Measurements from ENCODE around the gene MCTP2. TPM values are rescaled to one million over a fixed set of nuclear protein-coding genes. Genes with fewer than 3 reads are reported as not detected.

The MCTP2 gene
- total RNA-seq, 2 donors from 2014 or later, result 25.4 to 46.3 TPM

DNA sequence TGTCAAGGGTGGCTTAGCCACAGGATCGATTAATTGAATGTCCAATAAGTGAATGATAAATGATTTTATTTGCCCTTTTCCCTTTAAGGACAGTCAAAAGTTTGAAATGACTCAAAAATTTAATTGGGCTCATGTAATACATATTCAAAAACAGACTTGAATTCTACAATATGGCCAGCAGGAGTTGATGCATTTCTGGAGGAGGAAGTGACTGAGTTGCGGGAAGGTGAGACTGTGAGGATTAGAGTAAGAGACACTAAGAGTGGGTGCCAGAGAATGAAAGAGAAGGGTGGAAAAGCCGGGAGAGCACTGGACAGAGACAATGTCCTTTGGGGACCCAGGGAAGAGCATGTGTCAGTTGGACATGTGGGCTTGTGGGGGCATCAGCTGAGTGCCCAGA, 83.3 kb downstream of the MCTP2 start:
- intact Hi-C loops (cut with DNase I), result no loop called here
- no peak for DNase-seq (ENCODE audit: low spot score)
- no peaks in the 10 kb centered on the region for H3K9me3 ChIP-seq
- no peak overlapping the region for H3K4me3 ChIP-seq
- H3K4me1 ChIP-seq (replicated peaks), result no peaks in the 10 kb centered on the region
- no peak for TF ChIP-seq POLR2A (IDR thresholded peaks at IDR 0.05)
- TF ChIP-seq, protein P1, sequence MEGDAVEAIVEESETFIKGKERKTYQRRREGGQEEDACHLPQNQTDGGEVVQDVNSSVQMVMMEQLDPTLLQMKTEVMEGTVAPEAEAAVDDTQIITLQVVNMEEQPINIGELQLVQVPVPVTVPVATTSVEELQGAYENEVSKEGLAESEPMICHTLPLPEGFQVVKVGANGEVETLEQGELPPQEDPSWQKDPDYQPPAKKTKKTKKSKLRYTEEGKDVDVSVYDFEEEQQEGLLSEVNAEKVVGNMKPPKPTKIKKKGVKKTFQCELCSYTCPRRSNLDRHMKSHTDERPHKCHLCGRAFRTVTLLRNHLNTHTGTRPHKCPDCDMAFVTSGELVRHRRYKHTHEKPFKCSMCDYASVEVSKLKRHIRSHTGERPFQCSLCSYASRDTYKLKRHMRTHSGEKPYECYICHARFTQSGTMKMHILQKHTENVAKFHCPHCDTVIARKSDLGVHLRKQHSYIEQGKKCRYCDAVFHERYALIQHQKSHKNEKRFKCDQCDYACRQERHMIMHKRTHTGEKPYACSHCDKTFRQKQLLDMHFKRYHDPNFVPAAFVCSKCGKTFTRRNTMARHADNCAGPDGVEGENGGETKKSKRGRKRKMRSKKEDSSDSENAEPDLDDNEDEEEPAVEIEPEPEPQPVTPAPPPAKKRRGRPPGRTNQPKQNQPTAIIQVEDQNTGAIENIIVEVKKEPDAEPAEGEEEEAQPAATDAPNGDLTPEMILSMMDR (IDR thresholded peaks at IDR 0.05), result no peak
- no peak for TF ChIP-seq POLR2AphosphoS5 (IDR thresholded peaks at IDR 0.05)
- WGBS, result 92% methylated on average over 3 of the region's 3 CpGs
- no peaks in the 10 kb centered on the region for H3K27me3 ChIP-seq (replicated peaks; ENCODE audit: insufficient read depth)
- no peaks in the 10 kb centered on the region for H3K36me3 ChIP-seq
- no peak overlapping the region for H3K27ac ChIP-seq

DNA sequence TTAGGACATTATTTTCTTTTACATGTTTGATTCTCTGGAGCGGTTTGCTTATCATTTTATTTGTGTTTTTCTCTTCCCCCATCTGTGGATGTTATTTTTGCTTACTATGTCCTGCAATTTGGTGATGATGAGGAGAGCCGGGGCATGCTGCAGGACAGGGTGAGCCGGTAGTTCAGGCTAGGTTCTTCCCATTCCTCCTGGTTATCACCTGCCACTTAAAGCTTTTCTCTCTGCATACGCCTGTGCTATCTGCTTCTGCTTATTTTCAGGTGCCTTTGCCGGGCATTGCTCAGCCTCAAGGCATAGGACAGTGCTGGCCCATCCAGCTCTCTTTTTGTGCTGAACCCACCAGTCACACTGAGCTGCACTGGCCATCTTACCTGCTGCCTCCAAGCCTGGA, 85.8 kb downstream of the MCTP2 start:
- no peaks in the 10 kb centered on the region for H3K9me3 ChIP-seq
- no peak for TF ChIP-seq POLR2A (IDR thresholded peaks at IDR 0.05)
- TF ChIP-seq, protein P1 (IDR thresholded peaks at IDR 0.05), result no peak
- no peak for TF ChIP-seq POLR2AphosphoS5 (IDR thresholded peaks at IDR 0.05)
- no peak overlapping the region for H3K4me3 ChIP-seq
- H3K27me3 ChIP-seq (replicated peaks; ENCODE audit: insufficient read depth), result no peaks in the 10 kb centered on the region
- intact Hi-C loops (cut with DNase I), result no loop called here
- H3K36me3 ChIP-seq, result no peaks in the 10 kb centered on the region
- H3K27ac ChIP-seq, result no peak overlapping the region
- no peak for DNase-seq (ENCODE audit: low spot score)
- no peaks in the 10 kb centered on the region for H3K4me1 ChIP-seq (replicated peaks)
- 80% methylated on average over 5 of the region's 5 CpGs for WGBS

DNA sequence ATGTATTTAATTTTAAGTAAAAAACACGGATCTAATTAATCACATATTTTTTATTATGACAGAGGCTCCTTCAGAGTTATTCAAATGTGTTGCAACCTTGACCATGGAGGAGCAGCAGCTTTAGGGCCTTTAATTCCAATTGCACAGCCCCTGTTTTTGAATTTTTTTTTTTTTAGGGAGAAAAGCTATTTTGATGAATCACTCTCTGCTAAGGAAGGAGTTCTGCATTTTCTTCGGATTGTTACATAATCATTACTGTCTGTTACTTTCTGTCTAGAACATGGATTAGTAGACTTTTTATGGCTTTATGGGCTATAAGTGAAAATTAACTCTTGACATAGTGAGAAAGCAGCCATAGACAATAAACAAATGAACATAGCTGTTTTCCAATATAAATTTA, 90.8 kb downstream of the MCTP2 start:
- no peaks in the 10 kb centered on the region for H3K4me1 ChIP-seq (replicated peaks)
- H3K36me3 ChIP-seq, result no peaks in the 10 kb centered on the region
- no peaks in the 10 kb centered on the region for H3K27me3 ChIP-seq (replicated peaks; ENCODE audit: insufficient read depth)
- H3K4me3 ChIP-seq, result no peak overlapping the region
- TF ChIP-seq, protein P1 (IDR thresholded peaks at IDR 0.05), result no peak
- no peak for TF ChIP-seq POLR2A (IDR thresholded peaks at IDR 0.05)
- TF ChIP-seq POLR2AphosphoS5 (IDR thresholded peaks at IDR 0.05), result no peak
- H3K9me3 ChIP-seq, result no peaks in the 10 kb centered on the region
- WGBS, result 67% methylated on average over 2 of the region's 2 CpGs
- intact Hi-C loops (cut with DNase I), result loop anchor here (10.0 kb wide), 1 partner anchor 157 kb away; no protein-coding TSS in a partner anchor
- DNase-seq (ENCODE audit: low spot score), result no peak
- H3K27ac ChIP-seq, result no peak overlapping the region

DNA sequence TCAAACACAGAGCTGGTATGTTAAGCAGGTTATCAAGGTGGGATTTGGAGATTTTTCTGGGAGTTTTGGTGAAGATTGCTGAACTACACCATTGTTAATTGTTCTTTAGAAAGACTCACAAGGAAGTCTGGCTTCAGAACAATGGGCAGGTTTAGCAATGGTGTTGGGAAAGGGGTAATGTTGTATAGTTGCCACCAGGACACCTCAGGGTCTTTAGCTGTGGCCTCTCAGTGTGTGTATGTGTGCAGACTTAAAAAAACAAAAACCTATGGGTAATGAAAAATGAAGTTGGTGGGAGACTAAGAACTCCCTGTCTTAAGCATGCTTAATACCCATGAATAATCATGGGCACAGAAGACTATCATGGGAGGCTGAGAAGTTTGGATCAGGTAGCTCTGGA, 91.7 kb downstream of the MCTP2 start:
- Histone ChIP-seq H3K4me3 (no peak overlapping the region), H3K36me3 (no peaks in the 10 kb centered on the region), H3K9me3 (no peaks in the 10 kb centered on the region), H3K4me1 (replicated peaks) (no peaks in the 10 kb centered on the region), H3K27me3 (replicated peaks; ENCODE audit: insufficient read depth) (no peaks in the 10 kb centered on the region), H3K27ac (no peak overlapping the region)
- no peak for DNase-seq (ENCODE audit: low spot score)
- intact Hi-C loops (cut with DNase I), result loop anchor here (10.0 kb wide), 1 partner anchor 158 kb away; no protein-coding TSS in a partner anchor
- no peak for TF ChIP-seq POLR2A (IDR thresholded peaks at IDR 0.05)
- TF ChIP-seq POLR2AphosphoS5 (IDR thresholded peaks at IDR 0.05), result no peak
- TF ChIP-seq, protein P1 (IDR thresholded peaks at IDR 0.05), result no peak

DNA sequence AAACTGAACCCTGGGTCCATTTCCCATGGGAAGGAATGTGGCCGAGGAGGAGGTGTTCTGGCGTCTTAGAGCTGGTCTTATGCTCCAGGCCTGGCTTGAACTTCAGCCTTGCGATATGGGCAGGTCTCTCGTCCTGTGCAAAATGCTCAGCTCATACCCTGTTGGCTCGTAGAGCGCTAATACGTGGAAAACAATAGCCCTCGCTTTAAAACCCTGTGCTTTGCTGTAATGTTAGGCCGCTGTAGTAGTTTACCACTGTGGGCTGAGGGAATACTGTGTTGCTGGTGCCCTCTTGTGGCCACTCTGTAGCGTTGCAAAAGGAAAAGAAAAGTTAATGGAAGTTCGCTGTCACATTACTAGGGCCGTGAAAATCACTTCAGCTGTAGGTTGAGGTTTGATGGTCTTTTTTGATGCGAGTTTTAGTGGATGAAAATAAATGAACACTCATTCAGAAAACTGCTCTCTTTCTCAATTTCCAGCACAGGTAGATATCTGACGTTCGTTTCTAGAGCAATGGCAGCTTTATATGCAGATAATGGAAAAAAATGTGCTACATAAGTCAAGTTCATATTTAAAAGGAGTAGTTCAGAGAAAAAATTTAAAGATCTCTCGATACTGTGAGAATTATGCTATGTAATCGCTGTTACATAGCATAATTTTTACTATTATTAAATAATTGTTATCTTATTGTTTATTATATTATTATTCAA, 92.9 kb downstream of the MCTP2 start:
- intact Hi-C loops (cut with DNase I), result loop anchor here (10.0 kb wide), 1 partner anchor 159 kb away; no protein-coding TSS in a partner anchor
- H3K4me3 ChIP-seq, result no peak overlapping the region
- no peaks in the 10 kb centered on the region for H3K36me3 ChIP-seq
- no peaks in the 10 kb centered on the region for H3K4me1 ChIP-seq (replicated peaks)
- H3K9me3 ChIP-seq, result no peaks in the 10 kb centered on the region
- no peak overlapping the region for H3K27ac ChIP-seq
- peak; percentile 39 for DNase-seq (ENCODE audit: low spot score)
- TF ChIP-seq POLR2A (IDR thresholded peaks at IDR 0.05), result no peak
- TF ChIP-seq, protein P1 (IDR thresholded peaks at IDR 0.05), result peak; percentile 73 to 93 (median 92)
- TF ChIP-seq POLR2AphosphoS5 (IDR thresholded peaks at IDR 0.05), result peak; percentile 54
- no peaks in the 10 kb centered on the region for H3K27me3 ChIP-seq (replicated peaks; ENCODE audit: insufficient read depth)
- 31% methylated on average over 17 of the region's 17 CpGs for WGBS
